Suprapubic skin (tissue), 4 donors: ENCODE measurements around the gene DCTN3.

Experiments
- CTCF ChIP-seq, 2 donors: fragments of 200-600 bp in 1 of 2; fragments of 450-650 bp in 1 of 2; sonication (generic) in 1 of 2; IDR thresholded peaks; one replicate each; pipeline ENCODE4 v1.5.1; 2016 to 2019; ENCODE audit warnings: antibody characterized with exemption in 2 of 2, mild to moderate bottlenecking in 1 of 2, moderate library complexity in 1 of 2
- EP300 ChIP-seq: sonication (generic); formaldehyde crosslinking; IDR thresholded peaks from one replicate; pipeline ENCODE4 v1.6.1; 2017; ENCODE audit warnings: antibody characterized with exemption
- POLR2A ChIP-seq, 2 donors: fragments of 450-650 bp; IDR thresholded peaks; one replicate each; pipeline ENCODE4 v1.6.1; 2017; ENCODE audit warnings: antibody characterized with exemption in 2 of 2, mild to moderate bottlenecking in 2 of 2, moderate library complexity in 2 of 2
- POLR2AphosphoS5 ChIP-seq, 3 donors: sonication (generic); formaldehyde crosslinking; IDR thresholded peaks; one replicate each; pipeline ENCODE4 v1.6.1; 2017; ENCODE audit warnings: antibody characterized with exemption in 3 of 3

GRCh38 chr9:34581318-34581717 lies 39.0 kb downstream of the DCTN3 start:
- no peak for TF ChIP-seq POLR2A (IDR thresholded peaks at IDR 0.05)
- TF ChIP-seq CTCF (IDR thresholded peaks at IDR 0.05) = no peak
- TF ChIP-seq POLR2AphosphoS5 (IDR thresholded peaks at IDR 0.05) = no peak
- TF ChIP-seq EP300 = no peak
